Osteoblast (primary cell): Measurements from ENCODE around the gene INCENP. TPM values are rescaled to one million over a fixed set of nuclear protein-coding genes. Genes with fewer than 3 reads are reported as not detected.

Experiments
- DNase-seq: peaks from one replicate; pipeline ENCODE4 v3.0.0; 2011; ENCODE audit warnings: low spot score, mixed read lengths; ENCODE audit not compliant: insufficient read length; ENCODE audit errors: missing footprints
- H2AFZ ChIP-seq: 2 replicates; pipeline ENCODE4 v1.6.0; 2011; ENCODE audit warnings: mild to moderate bottlenecking, low read length
- H3K27ac ChIP-seq: 2 replicates; pipeline ENCODE4 v1.5.1; 2011; ENCODE audit warnings: mild to moderate bottlenecking, low read depth, low read length, moderate library complexity
- H3K27me3 ChIP-seq: 2 replicates; pipeline ENCODE4 v1.6.0; 2012; ENCODE audit warnings: mild to moderate bottlenecking, control low read depth, inconsistent platforms, low read length, moderate library complexity; ENCODE audit not compliant: insufficient read depth
- H3K36me3 ChIP-seq: 2 replicates; pipeline ENCODE4 v1.5.1; 2011; ENCODE audit warnings: mild to moderate bottlenecking, low read length, control low read depth, moderate library complexity; ENCODE audit not compliant: insufficient read depth
- H3K4me1 ChIP-seq: 2 replicates; pipeline ENCODE4 v1.5.1; 2011; ENCODE audit warnings: mild to moderate bottlenecking, low read length, control low read depth, moderate library complexity; ENCODE audit not compliant: insufficient read depth
- H3K4me2 ChIP-seq: 2 replicates; pipeline ENCODE4 v1.6.0; 2011; ENCODE audit warnings: mild to moderate bottlenecking, low read length; ENCODE audit not compliant: insufficient read depth
- H3K4me3 ChIP-seq: fragments of 200-600 bp; sonication (generic); 3 replicates; pipeline ENCODE4 v1.5.1; 2012; ENCODE audit warnings: mild to moderate bottlenecking, low read length, inconsistent platforms; ENCODE audit not compliant: insufficient read depth
- H3K79me2 ChIP-seq: 2 replicates; pipeline ENCODE4 v1.6.0; 2012; ENCODE audit warnings: mild to moderate bottlenecking, low read length, control low read depth, inconsistent platforms; ENCODE audit not compliant: insufficient read depth
- H3K9me3 ChIP-seq: 2 replicates; pipeline ENCODE4 v1.5.1; 2011; ENCODE audit warnings: low read depth, low read length, control low read depth
- H4K20me1 ChIP-seq: 2 replicates; pipeline ENCODE4 v1.6.0; 2012; ENCODE audit warnings: mild to moderate bottlenecking, low read length, control low read depth; ENCODE audit not compliant: insufficient read depth
- CTCF ChIP-seq: IDR thresholded peaks from 2 replicates; pipeline ENCODE4 v1.5.1; 2011; ENCODE audit warnings: mild to moderate bottlenecking, low read depth, low read length, moderate library complexity; ENCODE audit errors: extremely low read depth
- total RNA-seq: library from RNA; depleted of rRNA; stranded (reverse); fragments of >200 nt; gene quantifications from 2 replicates; pipeline ENCODE4 v1.2.3, GENCODE V29; 2012

Gene INCENP
- total RNA-seq, 1 donor, result 8.7 TPM

GRCh38 chr11:62181097-62181496 lies 57.3 kb downstream of the INCENP start:
- Histone ChIP-seq H3K9me3 (no peaks in the 10 kb centered on the region), H3K4me1 (no peaks in the 10 kb centered on the region), H4K20me1 (no peaks in the 10 kb centered on the region), H2AFZ (no peak overlapping the region), H3K27ac (no peak overlapping the region), H3K36me3 (no peaks in the 10 kb centered on the region), H3K79me2 (no peaks in the 10 kb centered on the region), H3K4me3 (no peak overlapping the region), H3K27me3 (peaks cover 9% of the 10 kb centered on the region), H3K4me2 (no peak overlapping the region)
- TF ChIP-seq CTCF, result no peak
- no peak for DNase-seq

DNA sequence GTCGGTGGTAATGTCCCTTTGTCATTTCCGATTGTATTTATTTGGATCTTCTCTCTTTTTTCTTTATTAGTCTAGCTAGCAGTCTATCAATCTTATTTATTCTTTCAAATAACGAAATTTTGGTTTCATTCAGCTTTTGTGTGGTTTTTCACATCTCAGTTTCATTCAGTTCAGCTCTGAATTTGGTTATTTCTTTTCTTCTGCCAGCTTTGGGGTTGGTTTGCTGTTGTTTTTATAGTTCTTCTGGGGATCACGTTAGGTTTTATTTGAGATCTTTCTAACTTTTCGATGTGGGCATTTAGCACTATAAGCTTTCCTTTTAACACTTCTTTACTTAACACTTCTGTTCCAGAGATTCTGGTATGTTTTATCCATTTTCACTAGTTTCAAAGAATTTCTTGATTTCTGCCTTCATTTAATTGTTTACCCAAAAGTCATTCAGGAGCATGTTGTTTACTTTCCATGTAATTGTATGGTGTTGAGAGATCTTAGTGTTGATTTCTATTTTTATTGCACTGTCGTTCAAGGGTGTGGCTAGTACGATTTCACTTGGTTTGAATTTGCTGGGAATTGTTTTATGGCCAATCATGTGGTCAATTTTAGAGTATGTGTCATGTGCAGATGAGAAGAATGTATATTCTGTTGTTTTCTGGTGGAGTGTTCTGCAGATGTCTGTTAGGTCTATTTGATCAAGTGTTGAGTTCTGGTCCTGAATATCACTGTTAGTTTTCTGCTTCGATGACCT lies 58.5 kb downstream of the INCENP start:
- Histone ChIP-seq H3K27me3 (peaks cover 5% of the 10 kb centered on the region), H3K4me2 (no peak overlapping the region), H4K20me1 (no peaks in the 10 kb centered on the region), H3K79me2 (no peaks in the 10 kb centered on the region), H2AFZ (no peak overlapping the region), H3K9me3 (no peaks in the 10 kb centered on the region), H3K36me3 (no peaks in the 10 kb centered on the region), H3K27ac (no peak overlapping the region), H3K4me3 (no peak overlapping the region), H3K4me1 (no peaks in the 10 kb centered on the region)
- no peak for DNase-seq
- TF ChIP-seq CTCF, result no peak

- Histone ChIP-seq H3K4me2 (no peak overlapping the region), H4K20me1 (no peaks in the 10 kb centered on the region), H3K27ac (no peak overlapping the region), H3K36me3 (no peaks in the 10 kb centered on the region), H2AFZ (no peak overlapping the region), H3K4me3 (no peak overlapping the region), H3K9me3 (no peaks in the 10 kb centered on the region), H3K79me2 (no peaks in the 10 kb centered on the region), H3K27me3 (peaks cover 22% of the 10 kb centered on the region), H3K4me1 (no peaks in the 10 kb centered on the region)
- no peak for TF ChIP-seq CTCF
- DNase-seq, result no peak
These were observed 62.4 kb downstream of the INCENP start for GRCh38 chr11:62186195-62186594.

DNA sequence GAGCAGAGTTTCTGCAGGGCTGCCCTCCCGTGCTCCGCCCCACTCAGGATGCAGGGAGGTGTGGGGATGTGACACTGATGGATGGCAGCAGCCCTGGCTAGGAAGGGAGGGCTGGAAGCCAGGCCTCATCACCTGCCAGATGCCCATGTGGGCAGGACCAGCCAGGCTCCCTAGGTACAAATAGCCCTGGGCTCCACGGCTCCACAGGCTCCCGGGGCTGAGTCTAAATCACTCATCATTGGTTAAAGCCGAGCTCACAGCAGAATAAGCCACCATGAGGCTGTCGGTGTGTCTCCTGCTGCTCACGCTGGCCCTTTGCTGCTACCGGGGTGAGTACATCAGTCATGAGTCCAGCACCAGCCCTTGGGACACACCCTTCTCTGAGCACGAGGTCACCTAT lies 66.2 kb downstream of the INCENP start, which contains the start of gene SCGB1D1:
SCGB1D1 (plus strand) TSS at position 206 of the 400 bp plus-strand sequence; CDS start at position 275, 69 bp downstream.
- TF ChIP-seq CTCF, result no peak
- no peaks in the 10 kb centered on the region for H3K36me3 ChIP-seq
- no peaks in the 10 kb centered on the region for H3K79me2 ChIP-seq
- H3K27me3 ChIP-seq, result peaks cover 21% of the 10 kb centered on the region
- H3K4me1 ChIP-seq, result no peaks in the 10 kb centered on the region
- no peaks in the 10 kb centered on the region for H3K9me3 ChIP-seq
- H4K20me1 ChIP-seq, result no peaks in the 10 kb centered on the region
- H3K4me2 ChIP-seq, result no peak within 1 kb of the TSS
- DNase-seq, result no peak
- no peak within 1 kb of the TSS for H3K27ac ChIP-seq
- no peak within 1 kb of the TSS for H2AFZ ChIP-seq
- no peak within 1 kb of the TSS for H3K4me3 ChIP-seq
